PC-3 (cell line): ENCODE measurements around the gene ABCD3.

ENCODE experiments used
- CTCF ChIP-seq: fragments of 300-600 bp; sonication (generic); conservative IDR thresholded peaks from 2 replicates; pipeline ENCODE4 v1.5.1; 2017; ENCODE audit warnings: antibody characterized with exemption, low read depth, mild to moderate bottlenecking, low read length
- EZH2 ChIP-seq: fragments of 300-600 bp; sonication (generic); IDR thresholded peaks from one replicate; pipeline ENCODE4 v1.6.1; 2017; ENCODE audit warnings: antibody characterized with exemption, mild to moderate bottlenecking, low read length; ENCODE audit not compliant: unreplicated experiment
- EZH2phosphoT487 ChIP-seq: fragments of 300-600 bp; sonication (generic); IDR thresholded peaks from 2 replicates; pipeline ENCODE4 v1.6.1; 2018; ENCODE audit warnings: mild to moderate bottlenecking, antibody characterized with exemption, low read length, borderline replicate concordance

GRCh38 chr1:94532077-94532476, 113.9 kb downstream of the ABCD3 start:
- TF ChIP-seq EZH2 (no peak), CTCF (peak; percentile 62), EZH2phosphoT487 (no peak)
